HL-60/S4 treated with retinoic acid at 250 ng/mL for 4 days and 3 days (cell line): Measurements from ENCODE around the gene CENPT.

ENCODE experiments used
- in situ Hi-C: fragments of 300-500 bp; cut with MboI; formaldehyde crosslinking; loops from 2 replicates; pipeline ENCODE4 v1.7.0; 2022; ENCODE audit warnings: low sequenced_read_pairs

CENPT gene, protein sequence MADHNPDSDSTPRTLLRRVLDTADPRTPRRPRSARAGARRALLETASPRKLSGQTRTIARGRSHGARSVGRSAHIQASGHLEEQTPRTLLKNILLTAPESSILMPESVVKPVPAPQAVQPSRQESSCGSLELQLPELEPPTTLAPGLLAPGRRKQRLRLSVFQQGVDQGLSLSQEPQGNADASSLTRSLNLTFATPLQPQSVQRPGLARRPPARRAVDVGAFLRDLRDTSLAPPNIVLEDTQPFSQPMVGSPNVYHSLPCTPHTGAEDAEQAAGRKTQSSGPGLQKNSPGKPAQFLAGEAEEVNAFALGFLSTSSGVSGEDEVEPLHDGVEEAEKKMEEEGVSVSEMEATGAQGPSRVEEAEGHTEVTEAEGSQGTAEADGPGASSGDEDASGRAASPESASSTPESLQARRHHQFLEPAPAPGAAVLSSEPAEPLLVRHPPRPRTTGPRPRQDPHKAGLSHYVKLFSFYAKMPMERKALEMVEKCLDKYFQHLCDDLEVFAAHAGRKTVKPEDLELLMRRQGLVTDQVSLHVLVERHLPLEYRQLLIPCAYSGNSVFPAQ

DNA sequence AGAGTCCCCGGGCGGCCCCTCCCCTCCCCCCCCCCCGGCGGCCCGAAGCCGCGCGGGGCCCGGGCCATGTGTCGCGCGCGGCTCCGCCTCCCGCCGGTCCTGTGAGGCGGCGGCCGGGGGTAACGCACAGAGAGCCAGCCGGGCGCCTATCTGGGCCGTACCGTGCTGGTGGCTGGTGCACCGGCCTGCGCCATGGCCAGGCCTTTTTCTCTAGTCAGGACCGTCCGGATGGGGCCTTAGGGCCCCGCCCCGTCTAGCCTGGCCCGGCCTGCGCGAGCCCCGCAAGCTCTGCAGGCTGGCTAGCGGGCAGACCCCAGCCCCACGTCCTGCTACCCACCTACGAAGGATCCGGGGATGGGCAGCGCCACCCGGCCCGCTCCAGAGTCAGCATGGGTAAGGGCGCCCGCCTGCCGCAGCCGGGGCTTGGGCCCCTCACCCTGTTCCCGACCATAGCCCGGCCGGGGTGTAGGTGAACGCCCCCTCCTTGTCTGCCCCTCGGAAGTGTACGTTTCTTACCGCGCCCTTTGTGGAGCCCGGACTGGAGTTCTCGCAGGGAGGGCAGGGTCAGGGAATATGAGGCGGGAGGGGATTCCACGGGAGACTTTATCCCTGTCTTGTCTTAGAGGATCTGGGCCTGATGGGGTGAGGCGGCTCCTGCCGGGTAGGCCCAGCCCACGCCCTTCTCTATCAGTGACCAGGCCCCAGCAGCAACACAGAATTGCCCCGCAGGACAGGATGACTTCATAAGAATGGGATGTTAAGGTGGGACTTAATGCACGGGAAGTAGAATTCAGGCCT, at the start of gene CENPT:
Gene CENPT (minus strand): TSS at position 630 of the 798 bp plus-strand sequence. CDS start 13,834 bp downstream, outside the sequence.
- in situ Hi-C loops: no loop called here

DNA sequence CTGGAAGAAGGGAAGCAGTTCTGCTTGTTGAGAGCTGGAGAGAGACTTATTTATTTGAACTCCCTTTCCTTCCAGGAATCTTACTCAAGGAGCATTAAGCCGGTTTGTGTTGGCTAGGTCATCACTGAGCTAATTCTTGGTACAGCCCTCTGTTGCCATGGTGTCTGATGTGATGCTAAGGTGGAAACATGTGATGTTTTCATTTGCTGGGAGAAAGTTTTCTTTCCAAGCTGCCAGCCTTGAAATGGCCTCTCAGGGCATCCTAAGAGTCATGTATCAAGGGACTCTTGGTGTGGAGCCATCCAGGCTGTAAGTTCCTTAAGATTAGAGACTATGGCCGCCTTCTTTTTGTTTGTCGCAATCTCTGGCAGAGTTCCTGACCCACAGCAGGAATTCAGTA, 49.7 kb upstream of the CENPT start:
- in situ Hi-C loops: no loop called here

DNA sequence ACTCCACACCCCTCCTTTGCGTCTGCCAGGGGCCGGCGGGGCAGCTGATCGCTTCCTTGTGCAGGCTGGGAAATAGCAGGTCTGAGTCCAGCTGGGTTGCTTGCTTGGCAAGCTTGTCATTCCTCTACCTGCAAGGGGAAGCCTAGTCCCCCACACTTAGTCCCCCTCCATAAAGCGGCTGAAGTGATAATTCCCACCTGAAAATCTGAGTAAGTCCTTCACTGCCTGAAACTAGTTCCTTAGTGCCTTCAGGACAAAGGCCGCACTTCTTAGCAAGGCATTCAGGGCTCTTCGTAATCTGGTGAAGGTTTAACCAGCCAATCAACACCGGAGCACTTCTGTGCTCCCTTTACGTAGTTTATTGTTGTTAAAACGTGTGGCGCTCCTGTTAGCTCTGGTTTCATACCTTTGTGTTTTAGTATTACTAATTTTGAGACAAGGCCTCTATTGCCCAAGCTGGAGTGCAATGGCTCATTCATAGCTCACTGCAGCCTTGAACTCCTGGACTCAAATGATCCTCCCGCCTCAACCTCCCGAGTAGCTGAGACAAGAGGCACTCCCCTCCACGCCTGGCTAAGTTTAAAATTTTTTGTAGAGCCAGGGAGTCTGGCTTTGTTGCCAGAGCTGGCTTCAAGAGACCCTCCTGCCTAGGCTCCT, 46.4 kb upstream of the CENPT start:
- in situ Hi-C loops: no loop called here

DNA sequence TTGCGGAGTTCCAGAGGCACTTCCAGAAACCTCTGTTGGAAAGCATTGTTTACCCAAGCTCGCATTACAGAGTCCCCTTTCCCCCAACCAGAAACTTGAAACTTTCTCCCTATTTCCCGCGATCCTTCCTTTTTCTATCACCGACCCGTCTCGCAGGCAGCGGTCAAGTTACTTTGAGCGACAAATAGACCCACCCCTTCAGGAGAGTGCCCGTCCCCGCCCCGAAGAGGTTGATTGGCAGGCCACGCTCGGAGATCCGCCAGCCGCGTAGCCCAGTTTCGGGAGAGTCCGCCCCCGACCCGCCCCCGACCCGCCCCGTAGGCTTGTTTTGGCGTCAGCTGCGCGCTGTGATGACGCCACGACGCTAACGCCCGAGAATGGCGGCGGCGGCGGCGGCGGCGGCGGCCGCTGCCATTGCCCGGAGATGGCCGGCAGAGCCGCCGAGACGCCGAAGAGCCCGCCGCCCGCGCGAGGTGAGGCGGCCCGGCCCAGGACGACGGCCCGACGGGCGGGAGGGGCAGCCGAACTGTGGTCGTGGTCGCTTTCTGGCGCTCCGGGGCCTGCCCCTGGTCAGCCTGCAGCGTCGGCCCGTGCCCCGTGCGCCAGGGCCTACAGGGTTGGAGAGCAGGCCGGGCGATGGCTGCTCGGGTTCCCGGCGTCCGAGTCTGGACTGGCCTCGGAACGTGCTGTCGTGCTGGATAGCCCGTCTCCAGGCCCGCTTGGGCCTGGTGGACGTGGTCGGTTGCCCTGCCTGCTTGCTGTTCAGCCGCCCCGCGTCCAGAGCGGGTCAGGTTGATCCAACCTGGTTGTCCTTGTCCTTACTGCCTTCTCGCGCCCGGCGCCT, 45.6 kb upstream of the CENPT start, which contains the start of gene PSKH1:
Gene PSKH1 (plus strand): TSS at position 356 of the 844 bp plus-strand sequence. CDS start 15,496 bp downstream, outside the sequence.
- in situ Hi-C loops: no loop called here

DNA sequence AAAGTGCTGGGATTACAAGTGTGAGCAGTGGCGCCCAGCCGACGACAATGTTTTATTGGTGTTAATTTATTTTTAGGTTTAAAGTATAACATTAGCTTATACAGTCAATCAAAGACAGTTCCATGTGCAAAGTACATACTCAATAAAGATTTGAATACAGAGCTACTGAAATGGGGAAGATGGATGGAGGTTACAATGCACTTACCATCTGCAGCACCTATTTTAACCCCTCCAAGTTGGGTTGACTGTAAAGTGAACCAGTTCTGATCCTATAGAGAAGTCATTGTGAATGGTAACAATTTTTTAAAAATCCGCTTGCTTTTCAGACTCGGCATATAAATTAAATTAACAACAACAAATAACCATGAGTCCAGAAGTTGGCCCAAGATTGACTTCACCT, 44.9 kb upstream of the CENPT start:
- in situ Hi-C loops: no loop called here

DNA sequence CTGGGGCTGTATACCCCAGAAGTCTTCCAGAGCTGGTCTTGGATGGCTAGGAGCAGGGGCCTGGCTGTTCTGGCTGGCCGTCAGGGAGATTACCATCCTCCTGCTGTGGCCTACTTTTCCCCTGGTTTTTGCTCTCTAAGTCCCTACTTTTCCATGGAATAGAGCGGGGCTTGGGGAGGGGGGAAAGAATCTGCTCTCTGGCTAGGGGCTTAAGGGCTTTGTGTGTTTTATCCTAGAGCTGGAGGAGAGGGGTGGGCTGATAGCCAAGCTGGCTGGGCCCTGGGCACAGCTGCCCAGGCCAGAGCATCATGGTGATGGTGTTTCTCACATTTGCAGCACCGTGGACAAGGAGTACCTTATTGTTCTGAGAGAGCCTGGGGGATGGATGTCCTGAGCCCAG, 40.8 kb upstream of the CENPT start:
- in situ Hi-C loops: no loop called here

DNA sequence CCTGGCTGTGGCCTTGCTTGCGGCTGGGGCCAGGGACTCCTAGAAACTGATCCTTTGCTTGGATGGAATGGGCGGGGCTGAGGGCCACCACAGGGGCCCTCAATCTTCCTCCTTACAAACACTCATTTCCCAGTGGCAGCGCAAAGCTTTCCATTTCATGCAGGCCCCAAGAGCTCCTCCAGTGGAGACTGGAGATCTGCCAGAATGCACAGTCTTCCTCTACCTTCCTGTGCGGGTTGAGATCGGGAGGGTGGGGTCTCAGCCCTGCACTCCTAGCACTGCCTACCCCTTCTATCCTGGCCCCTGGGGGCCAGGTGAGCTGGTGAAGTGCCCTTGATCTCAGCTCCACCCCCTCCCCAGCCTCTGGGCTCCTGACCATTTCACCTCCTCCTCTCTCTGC, 38.9 kb upstream of the CENPT start:
- in situ Hi-C loops: no loop called here

DNA sequence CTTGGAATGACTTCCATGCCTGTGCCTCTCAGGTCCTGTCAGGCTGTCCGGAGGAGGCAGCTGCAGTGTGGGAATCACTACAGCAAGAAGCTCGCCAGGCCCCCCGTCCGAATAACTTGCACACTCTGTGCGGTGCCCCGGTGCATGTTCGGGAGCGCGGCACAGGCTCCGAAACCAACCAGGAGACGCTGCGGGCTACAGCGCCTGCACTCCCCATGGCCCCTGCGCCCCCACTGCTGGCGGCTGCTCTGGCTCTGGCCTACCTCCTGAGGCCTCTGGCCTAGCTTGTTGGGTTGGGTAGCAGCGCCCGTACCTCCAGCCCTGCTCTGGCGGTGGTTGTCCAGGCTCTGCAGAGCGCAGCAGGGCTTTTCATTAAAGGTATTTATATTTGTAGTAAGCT, 38.5 kb upstream of the CENPT start:
- in situ Hi-C loops: no loop called here

DNA sequence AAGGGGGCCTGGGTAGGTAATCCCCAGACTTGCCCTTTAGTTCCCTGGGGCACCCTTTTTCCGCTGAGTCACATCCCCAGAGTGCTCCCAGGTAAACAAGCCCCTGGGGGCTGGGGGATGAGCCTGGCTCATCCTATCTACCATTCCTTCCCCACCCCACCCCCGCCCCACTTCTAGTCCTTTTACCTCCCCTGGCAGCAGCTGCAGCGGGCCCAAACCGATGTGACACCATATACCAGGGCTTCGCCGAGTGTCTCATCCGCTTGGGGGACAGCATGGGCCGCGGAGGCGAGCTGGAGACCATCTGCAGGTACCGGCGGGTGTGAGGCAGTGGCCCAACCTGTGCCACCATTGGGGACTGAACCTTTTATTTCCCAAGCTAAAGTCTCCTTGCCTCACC, 38.1 kb upstream of the CENPT start:
- in situ Hi-C loops: no loop called here

DNA sequence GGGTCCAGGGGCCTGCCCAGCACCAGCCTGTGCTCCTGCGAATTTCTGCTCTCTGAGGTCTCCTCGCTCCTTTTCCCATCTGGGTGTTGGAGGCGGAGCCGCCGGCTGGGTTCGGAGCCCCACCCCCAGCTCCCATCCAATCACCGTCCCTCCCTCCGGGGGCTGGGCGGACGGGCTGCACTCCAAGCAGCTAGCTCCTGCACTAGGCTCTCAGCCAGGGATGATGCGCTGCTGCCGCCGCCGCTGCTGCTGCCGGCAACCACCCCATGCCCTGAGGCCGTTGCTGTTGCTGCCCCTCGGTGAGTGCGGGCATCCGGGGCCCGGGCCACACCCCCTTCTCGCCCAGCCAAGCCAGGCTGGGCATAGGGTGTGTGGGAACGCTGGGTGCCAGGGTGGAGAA, 37.2 kb upstream of the CENPT start, which contains the start of gene NRN1L:
Gene NRN1L (plus strand): TSS at position 202 of the 400 bp plus-strand sequence. CDS start 19 bp downstream, at position 221.
- in situ Hi-C loops: no loop called here

DNA sequence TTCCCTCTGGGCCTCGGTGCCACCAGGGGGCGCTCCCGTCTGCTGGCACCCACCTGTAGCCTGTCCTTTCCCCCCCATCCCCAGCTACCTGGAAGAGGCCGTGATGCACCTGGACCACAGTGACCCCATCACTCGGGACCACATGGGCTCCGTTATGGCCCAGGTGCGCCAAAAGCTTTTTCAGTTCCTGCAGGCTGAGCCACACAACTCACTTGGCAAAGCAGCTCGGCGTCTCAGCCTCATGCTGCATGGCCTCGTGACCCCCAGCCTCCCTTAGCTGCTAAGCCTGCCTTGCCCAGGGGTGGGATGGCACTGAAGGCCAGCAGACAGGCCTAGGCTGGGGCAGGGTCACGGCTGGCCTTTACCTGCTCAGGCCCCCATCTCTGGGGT, 36.4 kb upstream of the CENPT start:
- in situ Hi-C loops: no loop called here

DNA sequence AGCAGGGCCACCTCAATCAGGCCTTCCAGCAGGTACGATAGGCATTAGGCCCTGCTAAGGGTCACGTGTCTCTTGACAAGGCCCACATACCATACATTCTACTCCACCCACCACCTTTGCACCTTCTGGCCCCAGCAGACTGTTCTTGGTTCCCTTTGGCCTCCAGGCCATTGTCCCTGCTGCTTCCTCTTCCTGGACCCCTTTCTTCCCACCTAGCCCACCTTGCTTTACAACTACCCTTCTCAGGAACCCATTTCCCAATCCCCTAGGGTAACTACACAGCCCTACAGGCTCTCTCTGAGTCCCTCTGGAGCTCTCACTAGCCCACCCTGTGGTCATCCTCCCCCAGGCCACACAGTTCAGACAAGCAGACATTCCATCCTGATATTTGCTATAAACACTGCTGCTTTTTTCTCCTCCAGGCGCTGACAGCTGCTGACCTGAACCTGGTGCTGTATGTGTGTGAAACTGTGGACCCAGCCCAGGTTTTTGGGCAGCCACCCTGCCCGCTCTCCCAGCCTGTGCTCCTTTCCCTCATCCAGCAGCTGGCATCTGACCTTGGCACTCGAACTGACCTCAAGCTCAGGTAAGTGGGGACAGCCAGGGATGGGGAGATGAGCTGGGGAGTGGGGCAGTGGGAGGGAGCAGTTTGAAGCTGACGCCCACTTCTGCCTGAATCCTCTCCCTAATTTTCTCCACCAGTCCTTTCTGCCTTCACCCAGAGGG, 35.8 kb upstream of the CENPT start:
- in situ Hi-C loops: no loop called here

DNA sequence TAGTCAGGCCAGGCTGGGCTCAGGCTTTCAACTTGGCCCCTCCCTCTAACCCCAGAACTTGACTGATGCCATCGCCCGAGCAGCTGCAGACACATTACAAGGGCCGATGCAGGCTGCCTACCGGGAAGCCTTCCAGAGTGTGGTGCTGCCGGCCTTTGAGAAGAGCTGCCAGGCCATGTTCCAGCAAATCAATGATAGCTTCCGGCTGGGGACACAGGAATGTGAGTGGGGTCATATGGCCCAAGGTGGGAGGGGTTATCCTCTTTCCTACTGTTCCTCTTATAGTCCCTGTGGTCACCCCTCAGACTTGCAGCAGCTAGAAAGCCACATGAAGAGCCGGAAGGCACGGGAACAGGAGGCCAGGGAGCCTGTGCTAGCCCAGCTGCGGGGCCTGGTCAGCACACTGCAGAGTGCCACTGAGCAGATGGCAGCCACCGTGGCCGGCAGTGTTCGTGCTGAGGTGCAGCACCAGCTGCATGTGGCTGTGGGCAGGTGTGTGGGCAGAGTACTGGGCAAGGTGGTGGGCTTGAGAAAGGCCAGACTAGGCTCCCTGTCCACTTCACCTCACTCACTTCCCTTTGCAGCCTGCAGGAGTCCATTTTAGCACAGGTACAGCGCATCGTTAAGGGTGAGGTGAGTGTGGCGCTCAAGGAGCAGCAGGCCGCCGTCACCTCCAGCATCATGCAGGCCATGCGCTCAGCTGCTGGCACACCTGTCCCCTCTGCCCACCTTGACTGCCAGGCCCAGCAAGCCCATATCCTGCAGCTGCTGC, 35.1 kb upstream of the CENPT start:
- in situ Hi-C loops: no loop called here

DNA sequence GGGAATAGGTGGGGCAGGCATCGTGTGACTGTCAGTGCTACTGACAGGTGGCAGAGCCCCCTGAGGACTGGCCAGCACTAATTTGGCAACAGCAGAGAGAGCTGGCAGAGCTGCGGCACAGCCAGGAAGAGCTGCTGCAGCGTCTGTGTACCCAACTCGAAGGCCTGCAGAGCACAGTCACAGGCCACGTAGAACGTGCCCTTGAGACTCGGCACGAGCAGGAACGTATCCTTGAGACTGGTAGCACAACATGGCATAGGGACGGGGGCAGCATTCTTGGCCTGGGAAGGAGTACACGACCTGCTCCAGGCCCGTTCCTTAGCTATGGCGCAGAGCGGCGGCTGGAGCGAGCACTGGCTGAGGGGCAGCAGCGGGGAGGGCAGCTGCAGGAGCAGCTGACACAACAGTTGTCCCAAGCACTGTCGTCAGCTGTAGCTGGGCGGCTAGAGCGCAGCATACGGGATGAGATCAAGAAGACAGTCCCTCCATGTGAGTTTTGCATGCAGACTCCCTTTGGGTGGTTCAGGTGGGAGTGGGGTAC, 34.2 kb upstream of the CENPT start:
- in situ Hi-C loops: no loop called here

DNA sequence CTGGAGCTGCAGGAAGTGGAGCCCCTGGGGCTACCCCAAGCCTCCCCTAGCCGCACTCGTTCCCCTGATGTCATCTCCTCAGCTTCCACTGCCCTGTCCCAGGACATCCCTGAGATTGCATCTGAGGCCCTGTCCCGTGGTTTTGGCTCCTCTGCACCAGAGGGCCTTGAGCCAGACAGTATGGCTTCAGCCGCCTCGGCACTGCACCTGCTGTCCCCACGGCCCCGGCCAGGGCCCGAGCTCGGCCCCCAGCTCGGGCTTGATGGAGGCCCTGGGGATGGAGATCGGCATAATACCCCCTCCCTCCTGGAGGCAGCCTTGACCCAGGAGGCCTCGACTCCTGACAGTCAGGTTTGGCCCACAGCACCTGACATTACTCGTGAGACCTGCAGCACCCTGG, 33.1 kb upstream of the CENPT start:
- in situ Hi-C loops: no loop called here

DNA sequence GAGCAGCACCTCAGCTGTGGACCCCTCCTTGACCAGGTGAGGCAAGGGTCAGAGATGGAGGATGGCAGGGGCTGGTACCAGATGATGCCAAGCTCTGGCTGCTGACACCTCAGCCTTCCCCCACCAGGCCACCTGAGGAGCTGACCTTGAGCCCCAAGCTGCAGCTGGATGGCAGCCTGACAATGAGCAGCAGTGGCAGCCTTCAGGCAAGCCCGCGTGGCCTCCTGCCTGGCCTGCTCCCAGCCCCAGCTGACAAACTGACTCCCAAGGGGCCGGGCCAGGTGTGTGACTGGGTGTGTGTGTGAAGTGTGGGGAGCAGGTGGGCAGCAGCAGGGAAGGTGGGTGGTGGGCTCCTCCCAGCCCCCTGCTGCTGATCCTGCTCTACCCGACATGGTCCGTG, 32.4 kb upstream of the CENPT start:
- in situ Hi-C loops: no loop called here

DNA sequence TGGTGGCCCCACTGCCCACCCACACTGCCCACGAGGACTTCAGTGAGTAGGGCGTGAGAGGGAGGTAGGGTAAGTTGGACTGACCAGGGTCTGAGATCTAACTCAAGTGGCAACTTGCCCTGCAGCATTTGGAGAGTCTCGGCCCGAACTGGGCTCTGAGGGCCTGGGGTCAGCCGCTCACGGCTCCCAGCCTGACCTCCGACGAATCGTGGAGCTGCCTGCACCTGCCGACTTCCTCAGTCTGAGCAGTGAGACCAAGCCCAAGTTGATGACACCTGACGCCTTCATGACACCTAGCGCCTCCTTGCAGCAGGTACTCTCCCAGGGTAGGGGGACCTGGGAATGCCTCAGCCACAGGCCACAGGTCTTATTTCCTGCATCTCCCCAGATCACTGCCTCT, 32.0 kb upstream of the CENPT start:
- in situ Hi-C loops: no loop called here

DNA sequence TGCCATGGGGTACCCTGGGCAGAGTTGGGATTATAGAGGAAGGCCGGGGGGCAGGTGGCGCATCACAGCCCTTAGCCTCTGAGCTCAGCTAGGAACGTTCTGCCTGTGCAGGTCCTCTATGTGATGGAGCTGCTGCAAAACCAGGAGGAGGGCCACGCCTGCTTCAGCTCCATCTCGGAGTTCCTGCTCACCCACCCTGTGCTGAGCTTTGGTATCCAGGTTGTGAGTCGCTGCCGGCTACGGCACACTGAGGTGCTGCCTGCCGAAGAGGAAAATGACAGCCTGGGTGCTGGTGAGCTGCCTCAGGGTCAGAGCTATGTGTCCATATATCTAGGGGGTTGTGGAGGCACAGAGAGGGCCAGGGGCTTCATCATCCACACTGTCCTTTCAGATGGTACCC, 31.4 kb upstream of the CENPT start:
- in situ Hi-C loops: no loop called here

DNA sequence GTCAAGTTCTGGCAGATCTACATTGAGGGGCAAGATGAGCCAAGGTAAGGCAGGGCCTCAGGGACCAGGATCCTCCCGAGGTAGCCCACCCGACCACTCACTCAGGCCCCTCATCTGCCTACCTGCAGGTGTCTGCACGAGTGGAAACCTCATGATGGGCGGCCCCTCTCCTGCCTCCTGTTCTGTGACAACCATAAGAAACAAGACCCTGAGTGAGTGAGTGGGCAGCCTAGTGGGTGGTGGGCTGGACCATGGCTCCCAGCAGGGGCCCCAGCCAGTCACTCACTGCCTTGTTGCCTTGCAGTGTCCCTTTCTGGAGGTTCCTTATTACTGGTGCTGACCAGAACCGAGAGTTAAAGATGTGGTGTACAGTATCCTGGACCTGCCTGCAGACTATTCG, 30.7 kb upstream of the CENPT start:
- in situ Hi-C loops: no loop called here
